Measurements from ENCODE around the gene PRMT7.

- no peak for TF ChIP-seq CTCF (IDR thresholded peaks at IDR 0.05; ENCODE audit: insufficient read depth, low read length, poor library complexity, severe bottlenecking)
- TF ChIP-seq EZH2phosphoT487 (conservative IDR thresholded peaks at IDR 0.05; ENCODE audit: low read length): no peak
Measured at GRCh38 chr16:68385371-68385770, 74.6 kb downstream of the PRMT7 start.
